Tibial nerve (tissue), 4 donors: Measurements from ENCODE around the gene DLX3.

Source experiments
- CTCF ChIP-seq, 5 experiments: fragments of 200-600 bp in 3 of 5; fragments of 450-650 bp in 2 of 5; sonication (generic) in 3 of 5; IDR thresholded peaks; one replicate each; pipeline ENCODE4 v1.5.1; 2016 to 2019; ENCODE audit warnings: antibody characterized with exemption in 5 of 5, mild to moderate bottlenecking in 3 of 5, moderate library complexity in 2 of 5
- EP300 ChIP-seq, 2 donors: sonication (generic); formaldehyde crosslinking; IDR thresholded peaks; one replicate each; pipeline ENCODE4 v1.6.1; 2017; ENCODE audit warnings: antibody characterized with exemption in 2 of 2, mild to moderate bottlenecking in 1 of 2
- POLR2A ChIP-seq, 2 donors: fragments of 450-650 bp; IDR thresholded peaks; one replicate each; pipeline ENCODE4 v1.6.1; 2017; ENCODE audit warnings: antibody characterized with exemption in 2 of 2, mild to moderate bottlenecking in 2 of 2, moderate library complexity in 2 of 2

GRCh38 chr17:49958723-49959122, 36.3 kb downstream of the DLX3 start:
- TF ChIP-seq POLR2A (IDR thresholded peaks at IDR 0.05): no peak
- TF ChIP-seq CTCF (IDR thresholded peaks at IDR 0.05): no peak
- TF ChIP-seq EP300 (IDR thresholded peaks at IDR 0.05): no peak
